ENCODE results near the gene TOMM70. TPM values are rescaled to one million over a fixed set of nuclear protein-coding genes. Genes with fewer than 3 reads are reported as not detected.

Gene TOMM70
- total RNA-seq, 1 experiment from 2014 or later = 82.8 TPM

DNA sequence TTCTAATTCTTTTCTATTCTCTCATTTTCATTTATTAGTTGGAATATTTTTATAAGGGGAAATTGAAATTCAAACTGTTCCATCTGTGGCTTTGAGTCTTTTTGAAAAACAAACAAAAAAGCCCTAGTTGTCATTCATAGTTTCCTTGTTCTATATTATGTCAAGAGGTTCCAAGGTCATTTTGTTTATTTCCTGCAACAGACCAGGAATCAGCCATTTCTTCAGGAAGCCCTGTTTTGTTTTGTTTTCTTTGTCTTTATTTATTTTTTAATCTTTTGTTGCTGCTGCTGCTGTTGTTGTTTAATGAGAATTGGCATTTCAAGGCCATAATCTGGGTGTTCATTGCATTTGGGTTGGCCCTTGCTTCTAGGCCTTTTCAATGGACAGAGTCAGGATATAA is 15.3 kb upstream of the TOMM70 start:
- in situ Hi-C loops (cut with HindIII; ENCODE audit: low pct_unique_long_range_greater_than_20kb, low sequenced_read_pairs) = no loop called here
- no peak for DNase-seq (ENCODE audit: low read depth, low spot score)

DNA sequence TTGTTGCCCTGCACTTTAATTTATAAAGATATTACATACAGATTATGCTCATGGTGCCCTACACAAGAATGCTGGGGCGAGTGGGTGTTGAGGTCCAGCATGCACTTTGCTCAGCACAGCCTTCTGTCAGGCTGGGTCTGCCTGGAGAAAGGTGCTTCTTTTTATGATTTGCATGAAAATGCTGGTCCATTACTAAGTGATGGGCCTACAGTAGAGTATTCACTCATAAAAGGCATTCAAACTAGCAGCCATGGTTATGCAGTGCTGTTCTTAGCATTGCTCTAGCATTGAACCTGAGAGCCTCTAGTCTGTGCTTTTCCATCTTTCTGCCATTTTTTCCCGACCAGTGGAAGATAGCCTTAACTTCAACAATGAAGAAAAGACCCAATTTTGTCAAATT is 12.7 kb upstream of the TOMM70 start:
- in situ Hi-C loops (cut with HindIII; ENCODE audit: low pct_unique_long_range_greater_than_20kb, low sequenced_read_pairs) = no loop called here
- no peak for DNase-seq (ENCODE audit: low read depth, low spot score)

DNA sequence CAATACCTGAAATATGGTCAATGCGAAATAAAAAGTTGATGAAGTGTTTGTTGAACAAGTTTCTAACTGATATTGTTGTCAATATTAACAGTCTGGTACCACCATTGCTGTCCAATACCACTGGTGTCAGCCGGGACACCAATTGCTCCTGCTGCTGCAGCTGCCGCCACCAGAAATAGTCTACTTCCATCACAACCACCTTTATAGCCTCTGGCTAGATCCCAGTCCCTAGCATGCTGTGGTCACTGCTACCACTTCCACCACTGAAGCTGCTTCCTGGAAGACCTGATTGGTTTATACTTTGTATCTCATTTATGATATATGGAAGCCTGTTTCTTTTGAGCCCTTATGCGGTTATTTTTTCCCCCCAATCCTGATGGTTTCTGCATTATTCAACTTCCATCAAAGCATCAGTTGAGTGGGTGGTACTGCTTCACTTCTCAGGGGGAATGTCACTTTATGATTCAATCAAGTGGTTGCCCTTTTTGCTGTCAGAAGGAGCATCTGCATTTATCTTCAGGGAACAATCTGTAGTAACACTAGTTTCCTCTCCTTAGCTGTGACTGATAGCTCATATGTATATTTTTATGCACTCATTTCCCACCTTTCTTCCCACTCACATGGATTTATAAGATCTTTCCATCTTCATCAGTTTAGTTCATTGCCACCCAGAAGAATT is 12.2 kb upstream of the TOMM70 start:
- in situ Hi-C loops (cut with HindIII; ENCODE audit: low pct_unique_long_range_greater_than_20kb, low sequenced_read_pairs) = no loop called here
- DNase-seq (ENCODE audit: low read depth, low spot score) = no peak

DNA sequence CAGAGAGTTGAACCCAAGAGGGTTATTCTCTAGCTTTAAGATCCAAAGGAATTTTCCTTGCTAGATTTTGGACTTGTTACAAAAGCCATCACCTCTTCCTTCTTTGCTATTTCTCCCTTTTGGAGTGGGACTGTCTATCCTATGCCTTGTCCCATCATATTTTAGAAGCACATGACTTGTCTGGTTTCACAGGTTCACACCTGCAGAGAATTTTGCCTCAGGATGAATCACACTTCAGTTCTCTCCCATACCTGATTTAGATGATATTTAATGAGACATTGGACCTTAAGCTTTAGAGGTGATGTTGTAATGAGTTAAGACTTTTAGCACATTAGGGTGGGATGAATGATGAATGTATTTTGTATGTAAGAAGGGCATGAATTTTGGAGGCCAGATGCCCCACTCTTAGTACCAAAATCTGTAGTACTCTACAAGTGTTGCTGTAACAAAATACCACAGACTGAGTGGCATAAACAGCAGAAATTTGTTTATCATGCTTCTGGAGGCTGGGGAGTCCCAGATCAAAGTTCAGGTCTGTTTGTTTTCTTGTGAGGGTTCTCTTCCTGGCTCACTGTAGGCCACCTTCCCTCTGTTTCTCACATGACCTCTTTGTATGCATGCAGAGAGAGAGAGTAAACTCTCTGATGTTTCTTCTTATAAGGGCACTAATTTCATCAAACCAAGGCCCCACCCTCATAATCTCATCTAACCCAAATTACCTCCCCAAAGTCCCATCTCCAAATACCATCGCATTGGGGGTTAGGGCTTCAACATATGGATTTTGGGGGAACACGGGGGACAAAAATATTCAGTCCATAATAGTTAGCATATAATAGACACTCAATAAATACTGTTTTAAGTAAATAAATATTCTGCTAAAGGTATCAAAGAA is 10.4 kb upstream of the TOMM70 start:
- in situ Hi-C loops (cut with HindIII; ENCODE audit: low pct_unique_long_range_greater_than_20kb, low sequenced_read_pairs) = no loop called here
- DNase-seq (ENCODE audit: low read depth, low spot score) = no peak

DNA sequence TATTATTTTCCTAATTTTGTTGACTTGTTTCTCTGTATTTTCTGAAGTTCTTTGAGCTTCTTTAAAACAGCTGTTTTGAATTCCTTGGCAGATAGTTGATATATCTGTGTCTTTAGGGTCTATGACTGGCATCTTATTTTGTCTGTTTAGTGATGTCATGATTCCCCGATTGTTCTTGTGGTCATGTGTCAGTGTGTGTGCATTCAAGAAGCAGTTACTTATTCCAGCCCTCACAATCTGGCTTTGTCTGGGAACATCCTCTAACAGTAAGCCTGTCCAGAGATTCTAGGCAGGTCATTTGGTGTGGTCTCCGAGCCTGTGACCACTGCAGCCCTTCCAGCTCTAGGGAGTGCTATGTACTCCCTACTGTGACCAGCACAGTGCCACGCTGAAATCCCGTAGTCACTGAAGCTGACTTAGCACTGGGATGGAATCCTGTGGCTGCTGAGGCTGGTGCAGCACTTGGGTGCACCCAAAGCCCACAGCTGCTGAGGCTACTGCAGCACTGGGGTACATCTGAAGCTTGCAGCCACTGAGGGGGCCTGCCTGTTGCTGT is 7.2 kb upstream of the TOMM70 start:
- in situ Hi-C loops (cut with HindIII; ENCODE audit: low pct_unique_long_range_greater_than_20kb, low sequenced_read_pairs) = no loop called here
- DNase-seq (ENCODE audit: low read depth, low spot score) = peak; percentile 87

DNA sequence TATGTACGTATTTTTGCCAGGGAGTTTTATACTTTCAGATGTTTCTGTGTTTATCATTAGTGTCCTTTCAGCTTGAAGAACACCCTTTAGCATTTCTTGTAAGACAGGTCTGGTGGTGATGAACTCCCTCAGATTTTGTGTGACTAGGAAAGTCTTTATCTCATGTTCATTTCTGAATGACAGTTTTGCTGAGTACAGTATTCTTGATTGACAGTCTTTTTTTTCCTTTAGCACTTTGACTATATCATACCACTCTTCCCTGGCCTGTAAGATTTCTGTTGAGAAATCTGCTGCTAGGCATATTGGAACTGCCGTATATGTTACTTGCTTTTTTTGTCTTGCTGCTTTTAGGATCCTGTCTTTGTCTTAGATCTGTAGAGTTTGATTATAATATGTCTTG is 6.3 kb upstream of the TOMM70 start:
- no peak for DNase-seq (ENCODE audit: low read depth, low spot score)
- in situ Hi-C loops (cut with HindIII; ENCODE audit: low pct_unique_long_range_greater_than_20kb, low sequenced_read_pairs) = no loop called here

DNA sequence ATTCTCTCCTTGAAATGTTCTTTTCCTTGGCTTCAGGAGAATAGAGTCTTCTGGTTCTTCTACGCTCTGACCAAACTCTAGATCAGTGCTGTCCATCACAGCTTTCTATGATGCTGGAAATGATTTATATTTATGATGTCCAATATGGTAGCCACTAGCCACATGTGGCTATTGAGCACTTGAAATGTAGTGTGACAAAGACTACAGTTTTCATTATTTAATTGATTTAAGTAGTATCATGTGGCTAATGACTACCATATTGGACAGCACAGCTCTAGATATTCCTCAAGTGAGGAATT is 3.3 kb upstream of the TOMM70 start:
- in situ Hi-C loops (cut with HindIII; ENCODE audit: low pct_unique_long_range_greater_than_20kb, low sequenced_read_pairs) = no loop called here
- no peak for DNase-seq (ENCODE audit: low read depth, low spot score)

DNA sequence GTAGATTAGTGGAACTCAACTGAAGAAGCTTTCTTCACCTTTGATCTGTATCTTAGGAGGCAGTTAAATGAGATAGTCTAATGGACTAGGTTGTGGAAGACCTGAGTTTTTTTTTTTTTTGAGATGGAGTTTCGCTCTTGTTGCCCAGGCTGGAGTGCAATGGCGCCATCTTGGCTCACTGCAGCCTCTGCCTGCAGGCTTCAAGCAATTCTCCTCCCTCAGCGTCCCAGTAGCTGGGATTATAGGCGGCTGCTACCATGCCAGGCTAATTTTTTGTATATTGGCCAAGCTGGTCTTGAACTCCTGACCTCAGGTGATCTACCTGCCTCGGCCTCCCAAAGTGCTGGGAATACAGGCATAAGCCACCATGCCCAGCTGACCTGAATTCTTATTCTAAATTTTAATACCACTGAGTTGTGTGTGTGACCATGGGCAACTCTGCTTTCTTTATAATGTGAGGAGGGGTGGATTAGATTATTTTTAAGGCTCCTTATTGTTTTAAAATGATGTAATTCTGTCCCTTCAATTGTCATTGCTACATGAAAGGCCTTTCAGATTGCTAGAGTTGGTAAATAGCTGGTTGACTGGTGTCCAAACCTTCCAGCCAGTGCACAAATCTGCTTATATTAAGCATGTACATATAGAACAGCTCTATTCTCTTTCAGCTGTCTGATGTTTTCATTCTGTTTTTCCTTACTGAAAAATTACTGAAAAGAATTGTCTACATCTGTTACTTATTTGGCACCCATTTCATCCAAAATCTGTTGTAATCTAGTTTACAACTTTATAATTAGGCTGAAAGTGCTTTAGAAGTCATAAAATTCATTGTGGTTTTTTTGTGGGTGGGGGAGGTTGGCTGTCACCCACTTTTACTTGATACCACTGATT is 2.7 kb upstream of the TOMM70 start:
- DNase-seq (ENCODE audit: low read depth, low spot score) = peak; percentile 51
- in situ Hi-C loops (cut with HindIII; ENCODE audit: low pct_unique_long_range_greater_than_20kb, low sequenced_read_pairs) = no loop called here

DNA sequence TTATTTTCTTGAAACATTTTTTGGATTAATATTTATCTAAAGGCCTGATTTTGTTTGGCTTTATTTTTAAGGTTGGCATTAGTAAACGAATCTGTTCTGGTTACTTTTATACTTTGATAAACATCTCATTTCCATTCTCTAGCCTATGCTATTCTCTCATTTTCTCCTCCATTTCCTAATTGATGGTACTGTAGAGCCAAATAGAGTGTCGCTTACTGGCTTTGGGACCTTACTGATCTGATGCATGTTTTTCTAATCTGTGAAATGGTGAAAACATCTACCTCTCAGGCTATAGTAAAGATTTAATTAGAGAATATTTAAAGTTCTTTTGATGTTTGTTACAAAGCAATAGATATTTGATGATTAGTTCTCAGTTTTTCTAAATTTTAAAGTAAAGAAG is 2.0 kb upstream of the TOMM70 start:
- in situ Hi-C loops (cut with HindIII; ENCODE audit: low pct_unique_long_range_greater_than_20kb, low sequenced_read_pairs) = no loop called here
- peak; percentile 16 for DNase-seq (ENCODE audit: low read depth, low spot score)

DNA sequence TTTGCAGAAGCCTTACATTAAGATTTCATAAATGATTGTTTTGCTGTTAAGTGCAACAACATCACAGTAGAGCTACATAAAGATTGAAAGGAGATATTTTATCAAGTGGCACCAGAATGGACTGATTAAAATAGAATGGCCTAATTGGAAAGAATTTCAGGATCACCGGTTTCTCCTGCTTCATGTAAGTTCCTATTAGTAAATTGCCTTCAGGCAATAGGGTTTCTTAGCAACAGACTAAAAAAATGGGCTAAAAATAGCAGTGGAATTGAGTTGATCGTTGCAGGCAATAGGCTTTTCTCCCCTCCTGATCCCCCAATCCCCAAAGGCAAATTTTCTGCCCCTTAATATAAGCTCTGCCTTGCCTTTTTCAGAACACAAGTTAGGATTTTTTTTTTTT is 1.4 kb upstream of the TOMM70 start:
- peak; percentile 81 for DNase-seq (ENCODE audit: low read depth, low spot score)
- in situ Hi-C loops (cut with HindIII; ENCODE audit: low pct_unique_long_range_greater_than_20kb, low sequenced_read_pairs) = no loop called here

DNA sequence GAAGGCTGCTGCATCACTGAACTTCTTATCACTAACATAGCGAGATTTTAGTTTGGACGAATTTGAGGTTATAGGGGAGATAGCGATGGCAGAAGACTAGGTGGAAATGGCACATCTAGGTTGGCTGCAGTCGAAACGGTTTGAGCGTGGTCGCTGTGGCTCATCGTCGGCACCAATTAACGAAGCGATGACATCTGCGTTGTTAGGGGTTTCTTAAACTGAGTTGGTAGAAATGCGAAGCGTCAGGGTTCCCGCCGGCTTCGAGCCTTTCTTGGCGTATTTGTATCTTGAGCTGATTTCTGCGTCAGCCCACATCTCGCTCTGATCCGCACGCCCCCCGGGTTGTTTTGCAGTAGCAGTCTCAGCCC is 769 bp upstream of the TOMM70 start:
- in situ Hi-C loops (cut with HindIII; ENCODE audit: low pct_unique_long_range_greater_than_20kb, low sequenced_read_pairs) = no loop called here
- DNase-seq (ENCODE audit: low read depth, low spot score) = no peak

DNA sequence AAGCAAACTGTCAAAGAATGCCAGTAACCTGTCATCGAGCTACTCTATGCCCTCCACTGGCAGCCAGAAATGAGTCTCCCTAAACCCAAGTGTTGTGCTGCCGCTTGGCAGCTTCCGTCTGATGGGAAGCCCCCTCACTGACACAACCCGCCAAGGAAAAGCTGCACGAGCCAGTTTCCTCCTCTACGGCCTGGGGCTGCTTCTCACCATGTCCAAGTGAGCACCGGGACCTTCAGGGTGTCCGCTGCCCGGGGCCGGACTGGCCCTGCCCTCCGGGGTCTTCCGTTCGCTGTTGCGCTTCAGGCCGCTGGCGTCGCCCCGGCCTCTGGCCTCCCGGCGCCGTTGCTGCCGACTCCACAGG is 490 bp downstream of the TOMM70 start:
- DNase-seq (ENCODE audit: low read depth, low spot score) = peak; percentile 20

DNA sequence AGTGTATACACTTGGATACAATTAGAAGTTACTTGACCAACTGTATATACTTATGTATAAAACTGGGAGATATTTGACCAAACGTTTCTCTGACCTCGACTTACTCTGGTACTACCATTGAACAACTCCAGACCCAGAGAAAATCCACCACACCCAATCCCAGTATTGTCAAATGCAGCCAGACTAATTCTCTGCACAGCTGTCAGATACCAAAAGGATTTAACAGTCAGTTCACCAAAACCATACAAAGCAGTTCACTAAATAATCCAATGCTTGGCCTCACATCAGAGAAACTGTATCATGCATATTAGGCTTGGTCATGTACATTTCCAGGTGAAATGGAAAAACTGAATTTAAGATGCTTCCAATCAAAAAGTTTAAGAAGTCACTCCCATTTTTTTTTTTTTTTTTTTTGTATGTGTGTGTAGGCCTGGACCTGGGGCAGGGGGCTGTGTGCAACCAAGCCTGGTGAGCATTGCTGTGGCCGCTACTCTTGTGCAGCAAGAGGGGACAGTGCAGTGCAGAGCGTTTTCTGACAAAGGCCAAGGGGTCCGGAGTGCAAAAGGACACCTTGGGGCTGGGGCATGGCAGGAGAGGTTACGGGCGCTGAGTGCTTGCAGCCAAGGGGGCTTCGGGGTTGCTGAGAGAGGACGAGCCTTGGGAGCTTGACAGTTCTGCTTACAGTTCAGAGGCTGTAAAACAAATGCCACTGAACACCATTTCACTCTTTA is 1.4 kb downstream of the TOMM70 start:
- in situ Hi-C loops (cut with HindIII; ENCODE audit: low pct_unique_long_range_greater_than_20kb, low sequenced_read_pairs) = no loop called here
- DNase-seq (ENCODE audit: low read depth, low spot score) = no peak

More for the DNA sequence above, 490 bp downstream of the TOMM70 start:
- in situ Hi-C loops (cut with HindIII; ENCODE audit: low pct_unique_long_range_greater_than_20kb, low sequenced_read_pairs) = no loop called here

DNA sequence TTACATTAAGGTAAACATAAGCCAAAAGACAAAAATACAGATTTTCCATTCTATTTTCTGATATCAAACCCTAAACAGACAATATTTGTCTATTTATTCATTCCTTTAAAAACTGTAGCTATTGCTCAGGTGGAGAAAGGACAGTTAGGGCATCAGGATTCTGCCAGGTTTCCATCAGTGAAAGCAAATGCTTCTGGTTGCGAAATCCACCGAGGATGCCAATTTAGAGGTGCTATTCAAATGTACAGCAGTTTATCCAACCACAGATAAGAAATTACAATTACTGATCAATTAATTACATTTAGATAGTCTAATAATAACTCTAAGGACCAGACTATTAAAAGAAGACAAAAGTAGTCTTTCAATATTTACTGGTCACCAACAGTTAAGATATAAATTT is 3.9 kb downstream of the TOMM70 start:
- in situ Hi-C loops (cut with HindIII; ENCODE audit: low pct_unique_long_range_greater_than_20kb, low sequenced_read_pairs) = no loop called here
- no peak for DNase-seq (ENCODE audit: low read depth, low spot score)

DNA sequence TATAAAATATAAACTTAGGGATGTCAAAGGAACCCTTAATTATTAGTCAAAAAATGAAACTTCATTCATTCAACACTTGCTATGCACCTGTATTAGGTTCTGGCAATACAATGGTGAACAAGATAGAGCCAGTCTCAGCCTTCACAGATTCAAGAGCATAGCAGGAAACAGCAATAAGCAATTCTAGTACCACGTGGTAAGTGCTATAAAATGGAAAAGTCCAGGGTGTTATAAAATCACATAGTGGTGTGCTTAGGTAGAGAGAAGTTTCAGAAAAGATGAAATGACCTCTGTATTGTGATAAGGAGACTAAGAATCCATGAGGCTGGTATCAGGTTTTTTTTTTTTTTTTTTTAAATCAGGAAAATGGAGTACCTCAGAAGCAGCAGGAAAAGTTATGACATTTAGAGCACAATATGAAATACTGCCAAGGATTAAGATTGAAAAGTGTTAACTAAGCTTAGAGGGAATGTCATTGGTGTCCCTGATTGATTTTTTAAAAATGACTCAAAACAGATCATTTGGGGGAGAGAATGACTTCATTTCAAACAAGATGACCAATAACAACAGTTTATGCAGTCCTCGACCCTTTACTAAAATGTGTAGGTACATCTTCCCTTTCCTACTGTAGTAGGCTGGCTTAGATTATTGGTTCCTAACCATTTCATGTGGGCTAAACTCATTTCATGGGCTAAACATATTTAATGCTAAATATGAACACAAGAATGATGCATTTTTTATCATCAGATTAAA is 5.0 kb downstream of the TOMM70 start:
- in situ Hi-C loops (cut with HindIII; ENCODE audit: low pct_unique_long_range_greater_than_20kb, low sequenced_read_pairs) = no loop called here
- DNase-seq (ENCODE audit: low read depth, low spot score) = no peak

DNA sequence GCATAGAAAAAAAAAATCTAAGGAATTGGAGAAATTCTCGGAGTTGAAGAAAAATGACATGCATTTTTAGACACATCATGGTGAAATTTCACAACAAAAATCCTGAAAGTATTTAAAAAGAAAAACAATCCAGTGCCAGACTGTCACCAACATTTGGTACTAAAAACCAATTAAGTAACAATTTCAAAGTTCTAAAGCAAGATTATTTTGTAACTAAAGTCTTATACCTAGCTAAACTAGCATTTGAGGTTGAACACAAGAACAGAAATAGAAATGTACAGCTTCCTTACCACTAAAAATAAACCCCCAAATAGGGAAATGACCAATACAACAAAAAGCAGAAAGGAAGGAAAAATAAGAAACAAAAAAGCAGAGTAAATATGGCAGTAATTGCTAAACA is 11.9 kb downstream of the TOMM70 start:
- no peak for DNase-seq (ENCODE audit: low read depth, low spot score)
- in situ Hi-C loops (cut with HindIII; ENCODE audit: low pct_unique_long_range_greater_than_20kb, low sequenced_read_pairs) = no loop called here

DNA sequence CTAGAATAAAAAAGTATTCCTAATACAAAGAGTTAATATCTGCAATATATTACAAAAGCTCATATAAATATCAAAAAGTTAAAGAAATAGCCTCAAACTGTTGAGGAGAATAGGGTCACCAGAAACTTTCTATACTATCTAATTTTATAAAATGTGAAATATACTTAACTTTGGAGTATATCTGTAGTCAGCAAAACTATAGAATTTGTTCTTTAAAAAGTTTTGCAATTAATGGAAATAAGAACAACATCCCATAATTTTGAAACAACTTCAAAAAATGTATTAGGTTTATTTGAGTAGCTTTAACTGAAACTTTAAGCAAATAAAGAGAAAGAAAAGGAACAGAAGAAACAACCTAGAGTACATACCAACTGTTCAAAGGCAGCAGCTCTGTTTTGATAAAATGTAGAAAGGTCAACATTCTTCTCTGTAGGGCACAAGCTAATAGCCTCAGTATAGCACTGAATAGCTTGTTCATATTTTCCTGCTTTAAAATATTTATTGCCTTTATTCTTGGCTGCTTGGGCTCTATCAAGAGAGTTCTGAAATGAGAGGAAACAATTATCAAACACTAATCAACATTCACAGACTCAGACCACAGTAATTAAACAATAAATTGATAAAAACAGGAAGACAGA is 14.3 kb downstream of the TOMM70 start:
- in situ Hi-C loops (cut with HindIII; ENCODE audit: low pct_unique_long_range_greater_than_20kb, low sequenced_read_pairs) = no loop called here

More for the DNA sequence above, 14.3 kb downstream of the TOMM70 start:
- no peak for DNase-seq (ENCODE audit: low read depth, low spot score)

Data from SK-MEL-5 (cell line).